HEK293 (cell line): ENCODE results near the gene TOM1.

Experiments used
- CTCF ChIA-PET: fragments of 350-600 bp; formaldehyde crosslinking; extraction: SDS; loops from one replicate; lab custom pipeline; 2021; ENCODE audit warnings: antibody characterized with exemption; lab: Yijun Ruan, JAX
- POLR2A ChIA-PET: fragments of 300-600 bp; formaldehyde crosslinking; extraction: SDS; loops from one replicate; lab custom pipeline; 2020; ENCODE audit warnings: antibody characterized with exemption, inconsistent platforms; lab: Yijun Ruan, JAX
- H3K27ac ChIP-seq: fragments of 200-500 bp; sonication (Bioruptor generic); 2 replicates; pipeline ENCODE4 v1.5.1; 2014; ENCODE audit warnings: low read depth, low read length, control low read depth, inconsistent platforms; ENCODE audit errors: extremely low read depth
- H3K36me3 ChIP-seq, 2 experiments: fragments of 200-500 bp in 1 of 2; sonication (Bioruptor generic) in 1 of 2; 1 replicate in 1 of 2; 2 replicates in 1 of 2; pipeline ENCODE4 v1.5.1; 2014 to 2017; ENCODE audit warnings: inconsistent platforms in 2 of 2, low read length in 2 of 2; ENCODE audit not compliant: control insufficient read depth in 2 of 2, insufficient read depth in 1 of 2
- H3K4me1 ChIP-seq: fragments of 200-500 bp; sonication (Bioruptor generic); 2 replicates; pipeline ENCODE4 v1.5.1; 2014; ENCODE audit warnings: mild to moderate bottlenecking, low read length, inconsistent platforms; ENCODE audit not compliant: control insufficient read depth, insufficient read depth
- H3K4me3 ChIP-seq: 2 replicates; pipeline ENCODE4 v1.5.1; 2011; ENCODE audit warnings: low read depth, mild to moderate bottlenecking, control low read depth, low read length, moderate library complexity
- H3K9me3 ChIP-seq: fragments of 200-500 bp; sonication (Bioruptor generic); 2 replicates; pipeline ENCODE4 v1.5.1; 2014; ENCODE audit warnings: low read depth, low read length, inconsistent platforms; ENCODE audit not compliant: control insufficient read depth, insufficient read depth
- FEZF1 ChIP-seq: fragments of 450-650 bp; formaldehyde crosslinking; IDR thresholded peaks from 2 replicates; pipeline ENCODE4 v1.5.1; 2016; ENCODE audit warnings: missing biosample characterization, missing genetic modification characterization
- GLIS1 ChIP-seq: fragments of 450-650 bp; formaldehyde crosslinking; IDR thresholded peaks from 2 replicates; pipeline ENCODE4 v1.5.1; 2016; ENCODE audit warnings: missing biosample characterization, missing genetic modification characterization
- KLF1 ChIP-seq: fragments of 450-650 bp; formaldehyde crosslinking; IDR thresholded peaks from 2 replicates; pipeline ENCODE4 v1.5.1; 2016; ENCODE audit warnings: missing biosample characterization, missing genetic modification characterization
- SP7 ChIP-seq: fragments of 450-650 bp; formaldehyde crosslinking; IDR thresholded peaks from 2 replicates; pipeline ENCODE4 v1.5.1; 2016; ENCODE audit warnings: missing biosample characterization, missing genetic modification characterization
- ZBTB21 ChIP-seq: fragments of 450-650 bp; formaldehyde crosslinking; IDR thresholded peaks from 2 replicates; pipeline ENCODE4 v1.5.1; 2017; ENCODE audit warnings: missing biosample characterization, missing genetic modification characterization
- ZFHX2 ChIP-seq: fragments of 450-650 bp; formaldehyde crosslinking; conservative IDR thresholded peaks from 2 replicates; pipeline ENCODE4 v1.5.1; 2016; ENCODE audit warnings: missing biosample characterization, missing genetic modification characterization
- ZIC2 ChIP-seq: fragments of 450-650 bp; formaldehyde crosslinking; IDR thresholded peaks from 2 replicates; pipeline ENCODE4 v1.5.1; 2016; ENCODE audit warnings: missing biosample characterization, missing genetic modification characterization
- ZNF140 ChIP-seq: fragments of 450-650 bp; formaldehyde crosslinking; IDR thresholded peaks from 2 replicates; pipeline ENCODE4 v1.5.1; 2016; ENCODE audit warnings: missing biosample characterization, missing genetic modification characterization
- ZNF175 ChIP-seq: fragments of 450-650 bp; formaldehyde crosslinking; IDR thresholded peaks from 2 replicates; pipeline ENCODE4 v1.5.1; 2016; ENCODE audit warnings: missing biosample characterization, missing genetic modification characterization
- ZNF548 ChIP-seq: fragments of 450-650 bp; formaldehyde crosslinking; IDR thresholded peaks from 2 replicates; pipeline ENCODE4 v1.5.1; 2016; ENCODE audit warnings: missing biosample characterization, missing genetic modification characterization
- ZNF701 ChIP-seq: fragments of 450-650 bp; formaldehyde crosslinking; IDR thresholded peaks from 2 replicates; pipeline ENCODE4 v1.5.1; 2016; ENCODE audit warnings: missing biosample characterization, missing genetic modification characterization
- ZNF768 ChIP-seq: fragments of 450-650 bp; formaldehyde crosslinking; IDR thresholded peaks from 2 replicates; pipeline ENCODE4 v1.5.1; 2018; ENCODE audit warnings: missing biosample characterization, mild to moderate bottlenecking, missing genetic modification characterization
- ZSCAN16 ChIP-seq: fragments of 450-650 bp; formaldehyde crosslinking; IDR thresholded peaks from 2 replicates; pipeline ENCODE4 v1.5.1; 2016; ENCODE audit warnings: missing biosample characterization, missing genetic modification characterization
- TF ChIP-seq, protein P1 (sequence below): fragments of 450-650 bp; formaldehyde crosslinking; IDR thresholded peaks from 2 replicates; pipeline ENCODE4 v1.5.1; 2016; ENCODE audit warnings: missing biosample characterization, missing genetic modification characterization
- TF ChIP-seq, protein P2 (sequence below): fragments of 450-650 bp; formaldehyde crosslinking; IDR thresholded peaks from 2 replicates; pipeline ENCODE4 v1.5.0; 2017; ENCODE audit warnings: missing biosample characterization, missing genetic modification characterization, borderline replicate concordance
- TF ChIP-seq, protein P3 (sequence below): fragments of 450-650 bp; formaldehyde crosslinking; IDR thresholded peaks from 2 replicates; pipeline ENCODE4 v1.5.1; 2016; ENCODE audit warnings: missing biosample characterization, missing genetic modification characterization
- TF ChIP-seq, protein P4 (sequence below): fragments of 450-650 bp; formaldehyde crosslinking; IDR thresholded peaks from 2 replicates; pipeline ENCODE4 v1.5.1; 2016; ENCODE audit warnings: missing biosample characterization, missing genetic modification characterization, low read depth
- TF ChIP-seq, protein P5 (sequence below): fragments of 450-650 bp; formaldehyde crosslinking; IDR thresholded peaks from 2 replicates; pipeline ENCODE4 v1.5.1; 2016; ENCODE audit warnings: missing biosample characterization, missing genetic modification characterization
- TF ChIP-seq, protein P6 (sequence below): fragments of 450-650 bp; formaldehyde crosslinking; IDR thresholded peaks from 2 replicates; pipeline ENCODE4; 2016; ENCODE audit warnings: missing biosample characterization, missing genetic modification characterization
- TF ChIP-seq, protein P7 (sequence below): fragments of 450-650 bp; formaldehyde crosslinking; IDR thresholded peaks from 2 replicates; pipeline ENCODE4 v1.5.1; 2016; ENCODE audit warnings: missing biosample characterization, missing genetic modification characterization

Gene TOM1

DNA sequence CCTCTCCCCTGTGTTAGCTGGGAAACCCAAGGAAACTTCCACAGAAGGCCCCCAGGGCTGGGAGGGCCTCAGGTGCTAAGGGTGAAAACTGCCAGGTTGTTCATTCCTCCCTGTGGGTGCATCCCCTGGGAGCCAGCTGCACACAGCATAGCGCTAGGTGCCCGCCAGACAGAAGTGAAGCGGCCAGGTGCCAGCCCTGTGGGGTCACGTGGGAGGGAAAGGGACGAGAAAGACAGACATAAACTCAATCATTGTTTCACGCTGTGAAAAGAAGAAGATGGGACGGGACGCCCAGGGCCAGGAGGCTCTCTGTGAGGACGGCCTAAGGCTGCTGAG lies 49.6 kb downstream of the TOM1 start:
- peaks cover 0 to 21% of the 10 kb centered on the region in 2 experiments; a peak in 1 of 3 replicates for H3K36me3 ChIP-seq
- no peak overlapping the region for H3K27ac ChIP-seq
- POLR2A ChIA-PET = interaction anchor here (0.9 kb wide), 1 partner anchor 65 kb away, joined by 5 read pairs; no protein-coding TSS in a partner anchor
- TF ChIP-seq GLIS1 (tag by site-specific recombination) (peak; percentile 98; the same call in 1 of the 2 replicates), ZIC2 (no peak)
- H3K4me3 ChIP-seq = no peak overlapping the region
- H3K4me1 ChIP-seq = no peaks in the 10 kb centered on the region
- no peaks in the 10 kb centered on the region for H3K9me3 ChIP-seq
- CTCF ChIA-PET = interaction anchor here (0.7 to 2.9 kb wide), 9 partner anchors 11 to 572 kb away, joined by 3 to 33 read pairs (median 12); partner anchors contain the start of gene HMOX1

DNA sequence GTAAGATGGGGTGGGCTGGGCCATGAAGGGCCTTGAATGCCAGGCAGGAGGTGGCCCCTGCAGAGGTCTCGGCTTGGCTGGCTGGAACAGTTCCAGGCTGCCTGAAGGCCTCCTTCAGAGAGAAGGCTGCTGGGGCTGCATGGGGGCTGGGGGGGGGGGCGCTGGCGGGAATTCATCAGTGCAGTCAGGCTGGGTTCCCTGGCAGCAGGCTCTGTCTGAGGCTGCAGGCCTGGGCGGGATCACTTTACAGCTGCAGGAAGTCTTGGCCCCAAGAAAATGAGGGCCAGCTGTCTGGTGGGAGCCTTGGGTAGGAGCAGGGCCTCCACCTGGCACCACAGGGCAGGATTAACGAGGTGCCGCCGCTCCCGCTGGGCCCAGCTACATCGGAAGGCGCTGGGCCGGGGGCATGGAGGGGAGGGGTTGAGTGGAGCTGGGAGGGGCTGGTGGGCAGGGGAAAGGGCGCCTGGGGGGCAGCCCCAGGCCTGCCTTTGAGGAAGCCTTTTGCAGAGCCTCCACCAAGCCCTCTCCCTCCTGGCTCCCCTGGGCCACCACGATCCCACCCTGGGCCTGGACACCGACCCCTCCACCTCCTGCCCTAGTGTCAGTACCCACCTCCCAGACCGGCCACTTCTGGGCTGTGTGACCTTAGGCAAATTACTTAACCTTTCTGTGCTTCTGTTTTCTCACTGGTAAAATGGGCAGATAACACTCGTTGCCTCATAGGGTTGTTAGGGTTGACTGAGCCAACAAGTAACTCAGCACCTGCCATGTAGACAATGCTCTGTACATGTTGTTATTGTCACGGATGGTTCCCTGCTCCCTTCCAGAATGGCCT lies 50.2 kb downstream of the TOM1 start:
- Histone ChIP-seq H3K27ac (no peak overlapping the region), H3K36me3 (peaks cover 0 to 15% of the 10 kb centered on the region in 2 experiments; a peak in 1 of 3 replicates), H3K4me1 (no peaks in the 10 kb centered on the region), H3K4me3 (no peak overlapping the region), H3K9me3 (no peaks in the 10 kb centered on the region)
- CTCF ChIA-PET = interaction anchor here (0.6 to 2.9 kb wide), 25 partner anchors 8 to 1484 kb away, joined by 3 to 33 read pairs (median 5); partner anchors contain the start of gene HMOX1
- POLR2A ChIA-PET = interaction anchor here (0.9 kb wide), 1 partner anchor 64 kb away, joined by 5 read pairs; no protein-coding TSS in a partner anchor
- no peak for TF ChIP-seq KLF1 (tag by site-specific recombination)
- TF ChIP-seq, protein P1, sequence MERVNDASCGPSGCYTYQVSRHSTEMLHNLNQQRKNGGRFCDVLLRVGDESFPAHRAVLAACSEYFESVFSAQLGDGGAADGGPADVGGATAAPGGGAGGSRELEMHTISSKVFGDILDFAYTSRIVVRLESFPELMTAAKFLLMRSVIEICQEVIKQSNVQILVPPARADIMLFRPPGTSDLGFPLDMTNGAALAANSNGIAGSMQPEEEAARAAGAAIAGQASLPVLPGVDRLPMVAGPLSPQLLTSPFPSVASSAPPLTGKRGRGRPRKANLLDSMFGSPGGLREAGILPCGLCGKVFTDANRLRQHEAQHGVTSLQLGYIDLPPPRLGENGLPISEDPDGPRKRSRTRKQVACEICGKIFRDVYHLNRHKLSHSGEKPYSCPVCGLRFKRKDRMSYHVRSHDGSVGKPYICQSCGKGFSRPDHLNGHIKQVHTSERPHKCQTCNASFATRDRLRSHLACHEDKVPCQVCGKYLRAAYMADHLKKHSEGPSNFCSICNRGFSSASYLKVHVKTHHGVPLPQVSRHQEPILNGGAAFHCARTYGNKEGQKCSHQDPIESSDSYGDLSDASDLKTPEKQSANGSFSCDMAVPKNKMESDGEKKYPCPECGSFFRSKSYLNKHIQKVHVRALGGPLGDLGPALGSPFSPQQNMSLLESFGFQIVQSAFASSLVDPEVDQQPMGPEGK (tag by site-specific recombination) = peak; percentile 46
- no peak for TF ChIP-seq SP7 (tag by site-specific recombination)
- TF ChIP-seq, protein P2, sequence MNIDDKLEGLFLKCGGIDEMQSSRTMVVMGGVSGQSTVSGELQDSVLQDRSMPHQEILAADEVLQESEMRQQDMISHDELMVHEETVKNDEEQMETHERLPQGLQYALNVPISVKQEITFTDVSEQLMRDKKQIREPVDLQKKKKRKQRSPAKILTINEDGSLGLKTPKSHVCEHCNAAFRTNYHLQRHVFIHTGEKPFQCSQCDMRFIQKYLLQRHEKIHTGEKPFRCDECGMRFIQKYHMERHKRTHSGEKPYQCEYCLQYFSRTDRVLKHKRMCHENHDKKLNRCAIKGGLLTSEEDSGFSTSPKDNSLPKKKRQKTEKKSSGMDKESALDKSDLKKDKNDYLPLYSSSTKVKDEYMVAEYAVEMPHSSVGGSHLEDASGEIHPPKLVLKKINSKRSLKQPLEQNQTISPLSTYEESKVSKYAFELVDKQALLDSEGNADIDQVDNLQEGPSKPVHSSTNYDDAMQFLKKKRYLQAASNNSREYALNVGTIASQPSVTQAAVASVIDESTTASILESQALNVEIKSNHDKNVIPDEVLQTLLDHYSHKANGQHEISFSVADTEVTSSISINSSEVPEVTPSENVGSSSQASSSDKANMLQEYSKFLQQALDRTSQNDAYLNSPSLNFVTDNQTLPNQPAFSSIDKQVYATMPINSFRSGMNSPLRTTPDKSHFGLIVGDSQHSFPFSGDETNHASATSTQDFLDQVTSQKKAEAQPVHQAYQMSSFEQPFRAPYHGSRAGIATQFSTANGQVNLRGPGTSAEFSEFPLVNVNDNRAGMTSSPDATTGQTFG (tag by site-specific recombination) = no peak
- TF ChIP-seq, protein P3, sequence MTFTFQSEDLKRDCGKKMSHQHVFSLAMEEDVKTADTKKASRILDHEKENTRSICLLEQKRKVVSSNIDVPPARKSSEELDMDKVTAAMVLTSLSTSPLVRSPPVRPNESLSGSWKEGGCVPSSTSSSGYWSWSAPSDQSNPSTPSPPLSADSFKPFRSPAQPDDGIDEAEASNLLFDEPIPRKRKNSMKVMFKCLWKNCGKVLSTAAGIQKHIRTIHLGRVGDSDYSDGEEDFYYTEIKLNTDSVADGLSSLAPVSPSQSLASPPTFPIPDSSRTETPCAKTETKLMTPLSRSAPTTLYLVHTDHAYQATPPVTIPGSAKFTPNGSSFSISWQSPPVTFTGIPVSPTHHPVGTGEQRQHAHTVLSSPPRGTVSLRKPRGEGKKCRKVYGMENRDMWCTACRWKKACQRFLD (tag by site-specific recombination) = no peak
- TF ChIP-seq ZNF140 (tag by site-specific recombination) = no peak
- TF ChIP-seq ZNF768 = peak; percentile 91; the same call in 1 of the 2 replicates
- TF ChIP-seq, protein P4, sequence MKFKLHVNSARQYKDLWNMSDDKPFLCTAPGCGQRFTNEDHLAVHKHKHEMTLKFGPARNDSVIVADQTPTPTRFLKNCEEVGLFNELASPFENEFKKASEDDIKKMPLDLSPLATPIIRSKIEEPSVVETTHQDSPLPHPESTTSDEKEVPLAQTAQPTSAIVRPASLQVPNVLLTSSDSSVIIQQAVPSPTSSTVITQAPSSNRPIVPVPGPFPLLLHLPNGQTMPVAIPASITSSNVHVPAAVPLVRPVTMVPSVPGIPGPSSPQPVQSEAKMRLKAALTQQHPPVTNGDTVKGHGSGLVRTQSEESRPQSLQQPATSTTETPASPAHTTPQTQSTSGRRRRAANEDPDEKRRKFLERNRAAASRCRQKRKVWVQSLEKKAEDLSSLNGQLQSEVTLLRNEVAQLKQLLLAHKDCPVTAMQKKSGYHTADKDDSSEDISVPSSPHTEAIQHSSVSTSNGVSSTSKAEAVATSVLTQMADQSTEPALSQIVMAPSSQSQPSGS (tag by site-specific recombination) = no peak
- no peak for TF ChIP-seq ZSCAN16 (tag by site-specific recombination)
- no peak for TF ChIP-seq ZNF701 (tag by site-specific recombination)
- peak; percentile 88 for TF ChIP-seq ZIC2
- TF ChIP-seq ZNF175 (tag by site-specific recombination) = no peak
- TF ChIP-seq, protein P5, sequence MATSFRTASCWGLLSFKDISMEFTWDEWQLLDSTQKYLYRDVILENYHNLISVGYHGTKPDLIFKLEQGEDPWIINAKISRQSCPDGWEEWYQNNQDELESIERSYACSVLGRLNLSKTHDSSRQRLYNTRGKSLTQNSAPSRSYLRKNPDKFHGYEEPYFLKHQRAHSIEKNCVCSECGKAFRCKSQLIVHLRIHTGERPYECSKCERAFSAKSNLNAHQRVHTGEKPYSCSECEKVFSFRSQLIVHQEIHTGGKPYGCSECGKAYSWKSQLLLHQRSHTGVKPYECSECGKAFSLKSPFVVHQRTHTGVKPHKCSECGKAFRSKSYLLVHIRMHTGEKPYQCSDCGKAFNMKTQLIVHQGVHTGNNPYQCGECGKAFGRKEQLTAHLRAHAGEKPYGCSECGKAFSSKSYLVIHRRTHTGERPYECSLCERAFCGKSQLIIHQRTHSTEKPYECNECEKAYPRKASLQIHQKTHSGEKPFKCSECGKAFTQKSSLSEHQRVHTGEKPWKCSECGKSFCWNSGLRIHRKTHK = no peak
- TF ChIP-seq ZBTB21 = no peak
- TF ChIP-seq, protein P6, sequence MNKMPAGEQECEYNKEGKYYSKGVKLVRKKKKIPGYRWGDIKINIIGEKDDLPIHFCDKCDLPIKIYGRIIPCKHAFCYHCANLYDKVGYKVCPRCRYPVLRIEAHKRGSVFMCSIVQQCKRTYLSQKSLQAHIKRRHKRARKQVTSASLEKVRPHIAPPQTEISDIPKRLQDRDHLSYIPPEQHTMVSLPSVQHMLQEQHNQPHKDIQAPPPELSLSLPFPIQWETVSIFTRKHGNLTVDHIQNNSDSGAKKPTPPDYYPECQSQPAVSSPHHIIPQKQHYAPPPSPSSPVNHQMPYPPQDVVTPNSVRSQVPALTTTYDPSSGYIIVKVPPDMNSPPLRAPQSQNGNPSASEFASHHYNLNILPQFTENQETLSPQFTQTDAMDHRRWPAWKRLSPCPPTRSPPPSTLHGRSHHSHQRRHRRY (tag by site-specific recombination) = no peak
- TF ChIP-seq ZFHX2 = peak; percentile 44; the same call in 1 of the 2 replicates
- TF ChIP-seq, protein P7, sequence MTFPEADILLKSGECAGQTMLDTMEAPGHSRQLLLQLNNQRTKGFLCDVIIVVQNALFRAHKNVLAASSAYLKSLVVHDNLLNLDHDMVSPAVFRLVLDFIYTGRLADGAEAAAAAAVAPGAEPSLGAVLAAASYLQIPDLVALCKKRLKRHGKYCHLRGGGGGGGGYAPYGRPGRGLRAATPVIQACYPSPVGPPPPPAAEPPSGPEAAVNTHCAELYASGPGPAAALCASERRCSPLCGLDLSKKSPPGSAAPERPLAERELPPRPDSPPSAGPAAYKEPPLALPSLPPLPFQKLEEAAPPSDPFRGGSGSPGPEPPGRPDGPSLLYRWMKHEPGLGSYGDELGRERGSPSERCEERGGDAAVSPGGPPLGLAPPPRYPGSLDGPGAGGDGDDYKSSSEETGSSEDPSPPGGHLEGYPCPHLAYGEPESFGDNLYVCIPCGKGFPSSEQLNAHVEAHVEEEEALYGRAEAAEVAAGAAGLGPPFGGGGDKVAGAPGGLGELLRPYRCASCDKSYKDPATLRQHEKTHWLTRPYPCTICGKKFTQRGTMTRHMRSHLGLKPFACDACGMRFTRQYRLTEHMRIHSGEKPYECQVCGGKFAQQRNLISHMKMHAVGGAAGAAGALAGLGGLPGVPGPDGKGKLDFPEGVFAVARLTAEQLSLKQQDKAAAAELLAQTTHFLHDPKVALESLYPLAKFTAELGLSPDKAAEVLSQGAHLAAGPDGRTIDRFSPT (tag by site-specific recombination) = no peak
- TF ChIP-seq ZNF548 (tag by site-specific recombination) = no peak
- TF ChIP-seq FEZF1 (tag by site-specific recombination) = no peak
